KBM-7 (cell line): Measurements from ENCODE around the gene PPP1R1A.

Source experiments
- DNase-seq: peaks from one replicate; pipeline ENCODE4 v3.0.0-alpha.2; 2015
- in situ Hi-C: fragments of 300-500 bp; cut with MboI; formaldehyde crosslinking; loops from 2 replicates; pipeline ENCODE4 v1.14.3; 2020; ENCODE audit warnings: low sequenced_read_pairs, low pct_unique_long_range_greater_than_20kb, mixed read lengths

The PPP1R1A gene

DNA sequence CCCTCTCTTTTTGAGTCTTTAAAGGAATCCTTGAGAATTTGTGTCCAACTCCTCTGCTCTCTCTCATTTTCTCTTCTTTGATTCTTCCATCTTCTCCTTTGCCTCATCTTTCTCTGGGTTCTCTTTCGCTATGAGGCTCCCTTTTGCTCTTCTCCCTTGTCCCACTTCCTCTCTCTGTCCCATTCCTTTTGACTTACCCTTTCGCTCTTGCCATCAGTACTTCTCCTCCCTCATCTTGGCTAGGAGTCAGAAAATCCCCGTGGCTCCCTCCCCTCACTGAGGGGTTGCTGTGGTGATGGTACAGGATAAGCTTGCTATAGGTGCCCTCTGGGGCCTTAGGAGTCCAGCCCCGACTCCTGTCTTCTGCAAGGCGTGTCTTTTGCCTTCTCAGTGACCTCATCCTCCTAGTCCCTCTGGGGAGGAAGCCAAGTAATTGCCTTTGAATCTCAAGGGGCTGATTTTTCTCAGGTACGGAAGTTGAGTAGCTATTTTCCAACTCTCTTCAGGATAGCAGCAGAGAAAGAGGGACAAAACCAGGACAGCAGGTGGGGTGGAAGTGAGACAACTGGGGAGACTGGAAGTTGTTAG is 32.7 kb downstream of the PPP1R1A start:
- no peak for DNase-seq
- in situ Hi-C loops = no loop called here

DNA sequence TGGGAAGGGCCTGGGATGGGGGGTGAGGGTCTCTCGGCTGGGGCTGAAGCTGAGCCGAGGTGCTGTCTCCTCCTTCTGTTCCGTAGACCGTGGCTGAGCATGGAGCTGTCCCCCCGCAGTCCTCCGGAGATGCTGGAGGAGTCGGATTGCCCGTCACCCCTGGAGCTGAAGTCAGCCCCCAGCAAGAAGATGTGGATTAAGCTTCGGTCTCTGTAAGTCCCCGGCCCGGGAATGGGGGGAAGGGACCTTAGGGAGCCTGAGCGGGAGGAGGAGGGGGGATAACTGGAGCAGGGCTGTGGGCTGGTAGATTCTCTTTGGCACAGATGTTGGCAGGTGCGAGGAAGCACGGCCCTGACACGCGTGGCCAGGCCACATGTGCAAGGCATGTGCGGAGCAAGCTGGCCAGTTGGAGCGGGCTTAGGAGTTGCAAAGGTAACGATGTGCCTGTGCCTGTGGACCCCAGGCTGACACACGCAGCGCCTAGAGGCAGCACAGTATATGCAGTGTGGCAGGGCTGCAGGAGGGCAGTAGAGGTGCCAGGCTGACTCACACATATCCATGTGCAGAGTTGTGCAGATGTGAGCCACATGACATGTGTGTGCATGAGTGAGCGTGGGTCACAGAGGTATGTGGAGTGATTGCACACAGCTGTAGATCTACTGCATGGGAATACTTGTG is 38.5 kb downstream of the PPP1R1A start:
- DNase-seq = no peak
- in situ Hi-C loops = no loop called here

DNA sequence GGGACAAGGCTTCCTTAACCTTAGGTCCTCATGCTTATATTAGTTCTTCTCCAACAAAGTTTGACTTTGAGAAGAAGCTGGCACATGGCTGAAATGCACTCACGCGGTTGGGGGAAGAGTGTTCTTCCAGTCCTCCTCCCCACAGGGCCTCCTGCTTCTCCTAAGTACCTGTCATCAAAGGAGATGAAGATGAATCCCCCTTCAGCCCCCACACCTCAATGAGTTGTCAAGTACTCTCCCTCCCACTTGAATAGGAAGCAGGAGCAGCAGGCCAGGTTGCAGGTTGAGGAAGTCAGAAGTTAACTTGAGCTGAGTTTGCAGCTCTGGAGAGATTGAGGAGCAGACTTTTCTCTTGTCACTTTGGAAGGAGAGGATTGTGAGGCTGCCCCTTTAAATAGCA is 41.9 kb downstream of the PPP1R1A start:
- DNase-seq = no peak
- in situ Hi-C loops = no loop called here

DNA sequence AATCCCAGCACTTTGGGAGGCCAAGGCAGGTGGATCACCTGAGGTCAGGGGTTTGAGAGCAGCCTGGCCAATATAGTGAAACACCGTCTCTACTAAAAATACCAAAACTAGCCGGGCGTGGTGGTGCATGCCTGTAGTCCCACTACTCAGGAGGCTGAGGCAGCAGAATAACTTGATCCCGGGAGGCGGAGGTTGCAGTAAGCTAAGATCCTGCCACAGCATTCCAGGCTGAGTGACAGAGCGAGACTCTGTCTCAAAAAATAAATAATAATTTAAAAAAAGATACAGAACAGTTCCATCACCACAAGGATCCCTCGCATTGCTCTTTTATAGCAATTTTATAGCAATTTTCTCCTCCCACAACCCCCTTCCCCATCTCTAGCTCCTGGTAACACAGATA is 43.7 kb downstream of the PPP1R1A start:
- no peak for DNase-seq
- in situ Hi-C loops = no loop called here

DNA sequence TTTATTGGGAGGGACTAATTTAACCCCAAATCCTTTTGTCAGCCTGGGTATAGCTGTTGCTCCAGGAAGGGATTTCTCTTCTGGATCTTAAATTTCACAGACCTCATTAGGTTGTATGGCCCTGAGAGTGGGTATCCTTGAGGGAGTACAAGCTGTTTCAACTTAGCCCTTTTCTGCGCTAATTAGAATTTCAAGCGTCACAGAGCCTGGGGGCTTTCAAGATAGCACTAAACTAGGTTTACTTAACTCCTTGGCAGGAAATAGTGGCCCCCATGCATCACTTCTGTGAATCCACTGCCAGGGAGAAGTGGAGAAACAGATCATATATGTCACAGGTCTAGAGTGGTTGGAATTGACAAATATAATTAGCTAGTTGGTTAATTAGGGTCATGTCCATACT is 44.9 kb downstream of the PPP1R1A start:
- DNase-seq = no peak
- in situ Hi-C loops = no loop called here

DNA sequence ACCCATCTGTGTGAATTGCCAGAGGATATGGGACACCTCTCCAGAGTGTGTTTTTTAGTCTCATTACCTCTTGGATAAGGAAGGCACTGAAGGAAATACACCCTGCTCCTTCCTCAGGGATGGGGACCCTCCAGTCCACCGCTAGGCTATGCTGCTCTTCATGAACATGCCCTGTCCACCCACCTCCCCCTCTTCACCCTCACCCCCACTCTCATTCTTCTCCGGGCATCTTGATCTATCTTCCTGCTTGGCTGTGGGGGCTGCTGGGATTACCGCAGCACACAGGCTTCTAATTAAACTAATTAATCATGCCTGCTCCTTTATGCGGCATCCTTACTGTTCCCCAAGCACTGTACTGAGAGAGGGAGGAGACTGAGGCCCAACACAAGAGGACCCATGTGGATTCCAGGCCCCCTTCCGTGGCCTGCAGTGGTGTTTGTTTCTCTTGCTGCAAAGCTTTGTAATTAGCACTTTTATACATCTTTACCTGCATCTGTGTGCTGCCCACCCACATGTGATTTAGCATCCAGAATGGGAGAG is 46.6 kb downstream of the PPP1R1A start:
- in situ Hi-C loops = no loop called here
- no peak for DNase-seq

DNA sequence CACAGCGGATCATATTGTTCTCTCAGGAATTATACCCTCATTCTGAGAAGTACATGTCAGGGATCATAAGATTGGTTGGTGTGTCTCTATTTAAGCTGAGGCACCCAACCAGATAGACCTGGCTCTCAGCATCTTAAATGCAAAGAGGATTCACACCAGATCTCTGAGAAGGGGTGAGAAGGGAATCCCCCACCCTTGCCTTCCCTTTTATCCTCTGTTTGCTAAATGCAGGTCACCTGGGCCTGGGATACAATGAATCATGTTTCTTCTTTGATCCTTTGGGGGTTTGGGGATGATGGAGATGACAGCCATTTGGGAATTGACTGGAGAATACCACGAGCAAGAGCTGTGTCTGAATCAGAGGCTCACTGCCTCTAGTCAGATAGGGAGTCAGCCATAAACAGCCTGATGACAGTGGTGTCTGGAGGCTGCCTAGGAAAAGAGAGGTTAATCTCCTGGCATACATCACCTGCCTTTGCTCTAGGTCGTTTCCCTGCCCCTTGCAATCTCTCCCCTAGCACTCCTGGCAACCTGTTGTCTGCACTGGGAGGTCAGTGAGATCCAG is 50.2 kb downstream of the PPP1R1A start:
- in situ Hi-C loops = no loop called here
- DNase-seq = no peak

DNA sequence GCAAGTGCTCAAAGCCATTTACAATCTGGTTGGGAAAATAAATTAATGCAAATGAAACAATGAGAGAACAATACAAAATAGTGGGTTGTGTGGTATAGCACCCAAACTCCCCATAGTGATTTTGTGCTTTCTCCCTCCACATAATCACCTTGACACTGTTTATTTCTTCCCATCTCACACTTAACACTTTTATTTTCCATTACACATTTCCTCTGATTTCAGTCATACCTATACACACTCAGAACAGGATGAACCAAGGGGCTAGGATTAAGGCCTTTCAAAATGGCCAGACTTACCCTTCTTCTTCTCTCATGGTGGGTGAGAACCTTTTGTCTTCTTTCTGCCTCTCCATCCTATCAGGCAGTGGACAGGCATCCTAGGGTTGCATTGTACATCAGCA is 53.0 kb downstream of the PPP1R1A start:
- in situ Hi-C loops = no loop called here

DNA sequence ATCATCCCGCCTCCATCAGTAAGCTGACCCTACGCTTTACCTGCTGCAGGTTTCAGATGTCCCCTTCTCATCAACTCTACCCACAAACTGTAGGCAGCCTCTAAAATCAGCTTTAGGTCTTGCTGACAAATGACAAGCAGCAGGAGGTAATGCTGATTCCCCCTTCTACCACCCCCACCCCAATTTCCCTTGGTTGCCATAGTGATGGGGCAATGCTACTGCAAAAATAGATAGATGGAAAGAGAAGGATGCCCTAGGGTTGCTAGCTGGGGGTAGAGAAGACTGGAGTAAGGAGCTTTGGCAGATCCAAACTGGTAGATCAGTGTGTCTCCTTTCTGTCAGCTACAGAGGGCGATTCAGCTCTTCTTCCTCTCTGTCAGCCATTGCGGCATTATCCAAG is 58.9 kb downstream of the PPP1R1A start:
- in situ Hi-C loops = no loop called here
- no peak for DNase-seq

More for the DNA sequence above, 53.0 kb downstream of the PPP1R1A start:
- no peak for DNase-seq
